LNCaP clone FGC (cell line): Measurements from ENCODE around the gene ADGRV1.
"Not testable (repeated sequence)": the region's sequence is repeated elsewhere in the genome, so short reads cannot be mapped to it uniquely, and the experiment has no call there.

ENCODE experiments used
- DNase-seq: peaks from one replicate; pipeline ENCODE4 v3.0.0-alpha.2; 2011; ENCODE audit warnings: low read depth
- H3K4me3 ChIP-seq: 2 replicates; pipeline ENCODE4 v1.5.1; 2011; ENCODE audit warnings: mild to moderate bottlenecking, low read depth, low read length, control low read depth
- CTCF ChIP-seq: IDR thresholded peaks from 2 replicates; pipeline ENCODE4 v1.5.1; 2012; ENCODE audit warnings: mild to moderate bottlenecking; ENCODE audit not compliant: control insufficient read depth, insufficient read depth; ENCODE audit errors: extremely low read depth

ADGRV1 gene

GRCh38 chr5:90571147-90571773, 12.7 kb downstream of the ADGRV1 start:
- no peak for DNase-seq
- no peak overlapping the region for H3K4me3 ChIP-seq
- TF ChIP-seq CTCF, result no peak

- DNase-seq, result no peak
- no peak overlapping the region for H3K4me3 ChIP-seq
- TF ChIP-seq CTCF, result no peak
These were observed 17.1 kb downstream of the ADGRV1 start for GRCh38 chr5:90575712-90576111.

GRCh38 chr5:90576566-90576965, 18.0 kb downstream of the ADGRV1 start:
- not testable (repeated sequence) for H3K4me3 ChIP-seq, DNase-seq

GRCh38 chr5:90579905-90580304, 21.3 kb downstream of the ADGRV1 start:
- DNase-seq, H3K4me3 ChIP-seq: not testable (repeated sequence)

- no peak for DNase-seq
- H3K4me3 ChIP-seq, result no peak overlapping the region
- no peak for TF ChIP-seq CTCF
These were observed 23.4 kb downstream of the ADGRV1 start for GRCh38 chr5:90581956-90582355.

GRCh38 chr5:90585337-90585986, 26.9 kb downstream of the ADGRV1 start:
- TF ChIP-seq CTCF, result no peak
- no peak for DNase-seq
- H3K4me3 ChIP-seq, result no peak overlapping the region

GRCh38 chr5:90586469-90586868, 27.9 kb downstream of the ADGRV1 start:
- no peak for DNase-seq
- H3K4me3 ChIP-seq, result no peak overlapping the region
- no peak for TF ChIP-seq CTCF

GRCh38 chr5:90590170-90590569, 31.6 kb downstream of the ADGRV1 start:
- DNase-seq, result no peak
- TF ChIP-seq CTCF, result no peak
- no peak overlapping the region for H3K4me3 ChIP-seq

- DNase-seq, H3K4me3 ChIP-seq: not testable (repeated sequence)
These were observed 34.5 kb downstream of the ADGRV1 start for GRCh38 chr5:90593083-90593482.

- not testable (repeated sequence) for DNase-seq, H3K4me3 ChIP-seq
These were observed 37.2 kb downstream of the ADGRV1 start for GRCh38 chr5:90595766-90596165.
